ENCODE data around the gene KCNJ10. TPM values are rescaled to one million over a fixed set of nuclear protein-coding genes. Genes with fewer than 3 reads are reported as not detected.
A peak's percentile ranks its signal among the peaks of the same experiment; 100 is the strongest.

KCNJ10 gene
- total RNA-seq, 2 experiments from 2014 or later: 0.29 TPM; not detected in 1

DNA sequence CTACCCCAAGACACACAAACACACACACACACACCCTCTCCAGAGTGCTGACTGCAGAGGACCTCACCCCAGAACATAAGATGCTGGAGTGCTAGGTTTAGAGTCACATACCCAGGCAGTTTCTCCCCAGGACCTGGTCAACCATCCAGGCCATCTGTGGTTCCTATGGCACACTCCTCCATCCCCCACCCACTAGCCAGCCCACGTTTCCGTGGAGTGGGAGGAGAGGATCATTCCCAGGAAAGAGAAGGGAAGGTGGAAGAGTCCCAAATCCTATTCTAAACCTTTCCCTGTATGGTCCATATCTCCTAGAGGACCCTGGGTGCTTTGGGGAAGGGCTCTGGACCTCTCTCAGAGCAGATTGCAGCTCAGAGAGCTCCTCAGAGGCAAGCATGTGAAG is 12.5 kb upstream of the KCNJ10 start:
- Histone ChIP-seq H3K4me2 (ENCODE audit: low read length) (no peak overlapping the region), H2AFZ (ENCODE audit: low read length) (no peak overlapping the region), H4K20me1 (ENCODE audit: insufficient read depth, low read length) (no peaks in the 10 kb centered on the region), H3K4me3 (ENCODE audit: low read depth, low read length, poor library complexity, severe bottlenecking) (no peak overlapping the region), H3K36me3 (ENCODE audit: insufficient read depth, low read length) (peaks cover 14% of the 10 kb centered on the region), H3K4me1 (ENCODE audit: insufficient read depth, low read length, poor library complexity, severe bottlenecking) (no peaks in the 10 kb centered on the region), H3K79me2 (ENCODE audit: insufficient read depth, low read depth, low read length) (no peaks in the 10 kb centered on the region), H3K9me3 (ENCODE audit: low read length) (no peaks in the 10 kb centered on the region), H3K27ac (ENCODE audit: low read depth, low read length, poor library complexity, severe bottlenecking) (no peak overlapping the region), H3K9me2 (ENCODE audit: insufficient read depth, low read length) (no peaks in the 10 kb centered on the region)
- POLR2A ChIA-PET: interaction anchor here (0.7 kb wide), 1 partner anchor 506 kb away, joined by 3 read pairs; no protein-coding TSS in a partner anchor
- TF ChIP-seq EZH2phosphoT487 (IDR thresholded peaks at IDR 0.05; ENCODE audit: borderline replicate concordance, low read depth, low read length): no peak
- TF ChIP-seq, protein P1, sequence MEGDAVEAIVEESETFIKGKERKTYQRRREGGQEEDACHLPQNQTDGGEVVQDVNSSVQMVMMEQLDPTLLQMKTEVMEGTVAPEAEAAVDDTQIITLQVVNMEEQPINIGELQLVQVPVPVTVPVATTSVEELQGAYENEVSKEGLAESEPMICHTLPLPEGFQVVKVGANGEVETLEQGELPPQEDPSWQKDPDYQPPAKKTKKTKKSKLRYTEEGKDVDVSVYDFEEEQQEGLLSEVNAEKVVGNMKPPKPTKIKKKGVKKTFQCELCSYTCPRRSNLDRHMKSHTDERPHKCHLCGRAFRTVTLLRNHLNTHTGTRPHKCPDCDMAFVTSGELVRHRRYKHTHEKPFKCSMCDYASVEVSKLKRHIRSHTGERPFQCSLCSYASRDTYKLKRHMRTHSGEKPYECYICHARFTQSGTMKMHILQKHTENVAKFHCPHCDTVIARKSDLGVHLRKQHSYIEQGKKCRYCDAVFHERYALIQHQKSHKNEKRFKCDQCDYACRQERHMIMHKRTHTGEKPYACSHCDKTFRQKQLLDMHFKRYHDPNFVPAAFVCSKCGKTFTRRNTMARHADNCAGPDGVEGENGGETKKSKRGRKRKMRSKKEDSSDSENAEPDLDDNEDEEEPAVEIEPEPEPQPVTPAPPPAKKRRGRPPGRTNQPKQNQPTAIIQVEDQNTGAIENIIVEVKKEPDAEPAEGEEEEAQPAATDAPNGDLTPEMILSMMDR (conservative IDR thresholded peaks at IDR 0.05; ENCODE audit: low read length): no peak
- BruUV-seq (replicated peaks): no TSS peak
- CTCF ChIA-PET (ENCODE audit: unreplicated experiment): interaction anchor here (0.6 to 1.5 kb wide), 2 partner anchors 36 to 1760 kb away, joined by 4 to 5 read pairs; no protein-coding TSS in a partner anchor
- intact Hi-C loops (cut with micrococcal nuclease; ENCODE audit: unreplicated experiment): no loop called here
- no peak for DNase-seq (ENCODE audit: low spot score)

DNA sequence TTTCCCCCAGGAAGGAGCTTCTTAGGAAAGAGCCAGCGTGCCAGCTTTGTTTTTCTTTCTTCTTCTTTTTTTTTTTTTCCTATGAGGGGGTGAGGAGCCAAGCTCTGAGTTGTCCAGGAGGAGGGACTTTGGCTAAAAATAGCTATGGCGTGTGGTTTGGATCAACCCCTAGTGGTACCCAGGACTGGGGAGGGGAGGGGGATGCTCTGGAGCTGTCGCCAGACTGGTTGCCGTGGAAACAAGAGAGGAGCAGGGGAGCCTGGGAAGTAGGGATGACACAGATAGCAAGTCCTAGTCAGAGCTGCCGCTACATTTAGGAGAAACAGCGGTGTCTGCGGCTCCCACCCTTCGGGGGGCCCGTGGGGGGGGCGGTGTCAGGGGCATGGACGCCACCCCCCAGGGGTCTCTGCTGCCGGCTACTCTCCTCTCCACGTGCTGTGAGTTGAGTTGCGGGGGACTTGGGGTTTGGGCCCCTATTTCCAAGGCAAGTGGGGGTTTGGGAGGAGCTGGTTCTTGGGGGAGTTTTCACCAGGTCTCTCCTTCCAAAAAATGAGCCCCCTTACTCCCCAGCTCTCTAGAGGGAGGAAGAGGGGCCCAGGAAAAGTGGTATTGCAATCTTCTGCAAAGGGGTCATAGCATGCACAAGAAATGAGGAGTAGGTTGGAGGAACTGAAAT is 11.4 kb upstream of the KCNJ10 start, which contains the start of gene KCNJ9:
TSS of gene KCNJ9 (plus strand) at position 278 of the 676 bp plus-strand sequence. CDS start 2,493 bp downstream, outside the sequence.
- Histone ChIP-seq H3K4me1 (ENCODE audit: insufficient read depth, low read length, poor library complexity, severe bottlenecking) (no peaks in the 10 kb centered on the region), H2AFZ (ENCODE audit: low read length) (no peak within 1 kb of the TSS), H3K27ac (ENCODE audit: low read depth, low read length, poor library complexity, severe bottlenecking) (no peak within 1 kb of the TSS), H3K9me2 (ENCODE audit: insufficient read depth, low read length) (no peaks in the 10 kb centered on the region), H3K36me3 (ENCODE audit: insufficient read depth, low read length) (peaks cover 14% of the 10 kb centered on the region), H3K4me2 (ENCODE audit: low read length) (no peak within 1 kb of the TSS), H4K20me1 (ENCODE audit: insufficient read depth, low read length) (no peaks in the 10 kb centered on the region), H3K9me3 (ENCODE audit: low read length) (no peaks in the 10 kb centered on the region), H3K4me3 (ENCODE audit: low read depth, low read length, poor library complexity, severe bottlenecking) (no peak within 1 kb of the TSS), H3K79me2 (ENCODE audit: insufficient read depth, low read depth, low read length) (no peaks in the 10 kb centered on the region)
- intact Hi-C loops (cut with micrococcal nuclease; ENCODE audit: unreplicated experiment): no loop called here
- DNase-seq (ENCODE audit: low spot score): no peak
- no peak for TF ChIP-seq EZH2phosphoT487 (IDR thresholded peaks at IDR 0.05; ENCODE audit: borderline replicate concordance, low read depth, low read length)
- BruUV-seq (replicated peaks): no TSS peak
- ChIA-PET POLR2A (interaction anchor here (0.7 to 1.3 kb wide), 3 partner anchors 15 to 1329 kb away, joined by 3 to 5 read pairs (median 3); no protein-coding TSS in a partner anchor), CTCF (ENCODE audit: unreplicated experiment) (interaction anchor here (0.9 to 1.7 kb wide), 3 partner anchors 14 to 265 kb away, joined by 3 to 6 read pairs (median 5); no protein-coding TSS in a partner anchor)

DNA sequence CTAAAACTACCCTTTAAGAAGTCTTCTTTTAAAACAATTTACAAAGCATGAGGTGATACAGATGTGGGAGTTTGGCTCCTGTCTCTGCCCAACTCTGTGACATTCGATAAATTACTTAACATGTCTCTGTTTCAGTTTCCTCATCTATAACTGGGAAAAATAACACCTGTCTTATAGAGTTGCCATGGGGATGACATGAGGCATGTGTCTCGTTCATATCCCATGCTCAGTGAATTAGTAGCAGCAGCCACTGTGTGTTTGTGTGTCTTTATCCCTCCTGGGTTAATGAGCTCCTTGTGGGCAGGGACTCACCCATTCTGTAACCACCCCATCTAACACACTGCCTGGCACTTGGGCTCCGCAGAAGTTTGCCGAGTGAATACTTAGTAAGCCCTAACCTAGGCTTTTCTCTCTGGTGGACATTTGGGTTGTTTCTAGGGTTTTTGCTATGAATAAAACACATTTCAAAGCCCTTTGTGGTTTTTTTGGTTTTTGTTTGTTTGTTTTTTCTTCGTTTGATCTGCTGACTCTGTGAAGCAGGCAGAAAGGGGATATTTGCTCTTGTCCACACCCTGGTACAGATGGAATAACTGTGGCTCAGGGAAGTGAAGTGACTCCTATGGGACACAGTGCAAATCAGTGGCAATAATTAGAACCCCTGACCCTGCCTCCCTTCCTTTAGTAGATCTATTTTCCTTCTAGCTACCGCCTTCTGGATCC is 10.6 kb upstream of the KCNJ10 start:
- no peak overlapping the region for H3K4me2 ChIP-seq (ENCODE audit: low read length)
- no peak overlapping the region for H3K4me3 ChIP-seq (ENCODE audit: low read depth, low read length, poor library complexity, severe bottlenecking)
- CTCF ChIA-PET (ENCODE audit: unreplicated experiment): interaction anchor here (0.6 to 3.4 kb wide), 3 partner anchors 13 to 80 kb away, joined by 3 to 19 read pairs (median 6); no protein-coding TSS in a partner anchor
- DNase-seq (ENCODE audit: low spot score): no peak
- no peaks in the 10 kb centered on the region for H3K79me2 ChIP-seq (ENCODE audit: insufficient read depth, low read depth, low read length)
- no peaks in the 10 kb centered on the region for H3K9me3 ChIP-seq (ENCODE audit: low read length)
- H3K4me1 ChIP-seq (ENCODE audit: insufficient read depth, low read length, poor library complexity, severe bottlenecking): no peaks in the 10 kb centered on the region
- no peak overlapping the region for H2AFZ ChIP-seq (ENCODE audit: low read length)
- H3K27ac ChIP-seq (ENCODE audit: low read depth, low read length, poor library complexity, severe bottlenecking): no peak overlapping the region
- peaks cover 14% of the 10 kb centered on the region for H3K36me3 ChIP-seq (ENCODE audit: insufficient read depth, low read length)
- POLR2A ChIA-PET: interaction anchor here (0.6 to 1.3 kb wide), 3 partner anchors 16 to 1330 kb away, joined by 3 to 5 read pairs (median 3); no protein-coding TSS in a partner anchor
- TSS peak; percentile 41 for BruUV-seq (replicated peaks)
- intact Hi-C loops (cut with micrococcal nuclease; ENCODE audit: unreplicated experiment): no loop called here
- no peaks in the 10 kb centered on the region for H4K20me1 ChIP-seq (ENCODE audit: insufficient read depth, low read length)
- H3K9me2 ChIP-seq (ENCODE audit: insufficient read depth, low read length): no peaks in the 10 kb centered on the region
- TF ChIP-seq, protein P1 (conservative IDR thresholded peaks at IDR 0.05; ENCODE audit: low read length): no peak
- TF ChIP-seq EZH2phosphoT487 (IDR thresholded peaks at IDR 0.05; ENCODE audit: borderline replicate concordance, low read depth, low read length): no peak
